GM13977 (cell line): Measurements from ENCODE around the gene UQCC3.
"Not testable (repeated sequence)": the region's sequence is repeated elsewhere in the genome, so short reads cannot be mapped to it uniquely, and the experiment has no call there.

Experiments
- DNase-seq: peaks from one replicate; pipeline ENCODE4 v3.0.0; 2012; ENCODE audit warnings: low spot score
- CTCF ChIP-seq: IDR thresholded peaks from 2 replicates; pipeline ENCODE4 v1.5.1; 2012; ENCODE audit warnings: mild to moderate bottlenecking, control low read depth; ENCODE audit not compliant: insufficient read depth; ENCODE audit errors: extremely low read depth, missing control alignments
- in situ Hi-C: fragments of 300-500 bp; cut with MboI; formaldehyde crosslinking; loops from one replicate; pipeline ENCODE4 v1.12.0; 2022; ENCODE audit warnings: low sequenced_read_pairs, low pct_unique_long_range_greater_than_20kb, mixed read lengths, inconsistent platforms; ENCODE audit not compliant: unreplicated experiment

The UQCC3 gene

GRCh38 chr11:62665599-62666258 lies 5.7 kb upstream of the UQCC3 start:
- TF ChIP-seq CTCF, result no peak
- in situ Hi-C loops, result no loop called here
- DNase-seq, result no peak

- no peak for TF ChIP-seq CTCF
- in situ Hi-C loops, result no loop called here
- no peak for DNase-seq
Observed at GRCh38 chr11:62666259-62666926, 5.1 kb upstream of the UQCC3 start.

- in situ Hi-C loops, result no loop called here
- DNase-seq, result no peak
- no peak for TF ChIP-seq CTCF
Observed at GRCh38 chr11:62667460-62667859, 4.0 kb upstream of the UQCC3 start.

GRCh38 chr11:62669420-62670161 lies 1.9 kb upstream of the UQCC3 start:
- DNase-seq, result no peak
- in situ Hi-C loops, result no loop called here

GRCh38 chr11:62671236-62671607 lies 251 bp upstream of the UQCC3 start:
- DNase-seq, result no peak
- in situ Hi-C loops, result no loop called here
- TF ChIP-seq CTCF, result no peak

More at GRCh38 chr11:62669420-62670161, 1.9 kb upstream of the UQCC3 start:
- no peak for TF ChIP-seq CTCF

GRCh38 chr11:62673196-62673525 lies 1.7 kb downstream of the UQCC3 start:
- no peak for TF ChIP-seq CTCF
- no peak for DNase-seq
- in situ Hi-C loops, result no loop called here

- DNase-seq, in situ Hi-C loops: not testable (repeated sequence)
Observed at GRCh38 chr11:62675415-62675814, 3.9 kb downstream of the UQCC3 start.
